Hematopoietic multipotent progenitor cell treated with erythropoietin and hydrocortisone succinate and interleukin-3 and kit ligand, for 15 days (in vitro differentiated cells): ENCODE results near the gene RP2.

ENCODE experiments used
- DNase-seq: peaks from one replicate; pipeline ENCODE4 v3.0.0-alpha.2; 2015; ENCODE audit warnings: low spot score

RP2 gene

DNA sequence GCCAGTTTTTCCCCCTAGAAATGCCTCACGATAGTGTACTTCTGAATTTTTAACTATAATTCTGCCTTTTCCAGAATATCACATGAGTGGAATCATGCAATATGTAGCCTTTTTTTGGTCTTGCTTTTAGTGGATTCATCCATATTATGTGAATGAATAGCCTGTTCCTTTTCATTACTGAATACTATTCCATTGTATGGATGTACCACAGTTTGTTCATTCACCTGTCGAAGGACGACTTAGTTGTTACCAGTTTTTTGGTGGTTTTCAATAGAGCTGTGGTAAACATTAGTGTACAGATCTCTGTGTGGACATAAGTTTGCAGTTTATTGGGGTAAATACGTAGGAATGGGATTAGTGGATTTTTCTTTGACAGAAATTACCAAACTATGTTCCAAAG is 83.4 kb downstream of the RP2 start:
- no peak for DNase-seq

DNA sequence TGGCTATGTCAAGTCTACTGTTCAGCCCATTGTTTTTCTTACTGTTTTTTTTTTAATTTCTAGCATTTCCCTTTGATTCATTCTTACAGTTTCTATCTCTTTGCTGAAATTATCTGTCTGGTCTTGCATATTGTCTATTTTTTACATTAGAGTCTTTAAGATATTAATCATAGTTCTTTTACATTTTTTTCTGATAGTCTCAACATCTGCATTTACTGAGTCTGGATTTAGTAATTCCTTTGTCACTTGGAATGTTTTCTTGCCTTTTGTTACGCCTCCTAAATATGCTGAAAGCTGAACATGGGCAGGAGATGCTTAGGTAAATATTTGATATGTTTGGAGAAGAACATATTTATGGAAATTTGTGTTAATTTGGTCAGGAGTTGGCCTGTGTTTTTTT is 85.8 kb downstream of the RP2 start:
- no peak for DNase-seq

DNA sequence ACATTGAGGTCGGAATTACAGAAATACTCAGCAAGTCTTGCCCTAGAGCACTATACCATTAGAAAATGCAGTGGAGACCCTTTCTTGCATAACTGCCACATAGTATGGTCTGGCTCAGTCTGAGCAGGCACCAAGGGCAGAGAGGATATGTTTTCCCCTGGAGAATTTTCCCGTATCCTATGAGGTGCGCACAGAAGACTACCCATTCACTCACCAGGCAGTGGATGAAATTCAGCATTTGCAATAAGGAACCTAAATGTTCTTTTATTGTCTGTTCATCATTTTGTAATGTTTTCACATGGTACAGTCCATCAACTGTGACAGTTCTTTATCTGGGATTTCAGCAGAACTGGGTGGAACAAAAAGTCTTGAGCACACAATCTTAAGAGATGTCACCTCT is 90.9 kb downstream of the RP2 start:
- no peak for DNase-seq

DNA sequence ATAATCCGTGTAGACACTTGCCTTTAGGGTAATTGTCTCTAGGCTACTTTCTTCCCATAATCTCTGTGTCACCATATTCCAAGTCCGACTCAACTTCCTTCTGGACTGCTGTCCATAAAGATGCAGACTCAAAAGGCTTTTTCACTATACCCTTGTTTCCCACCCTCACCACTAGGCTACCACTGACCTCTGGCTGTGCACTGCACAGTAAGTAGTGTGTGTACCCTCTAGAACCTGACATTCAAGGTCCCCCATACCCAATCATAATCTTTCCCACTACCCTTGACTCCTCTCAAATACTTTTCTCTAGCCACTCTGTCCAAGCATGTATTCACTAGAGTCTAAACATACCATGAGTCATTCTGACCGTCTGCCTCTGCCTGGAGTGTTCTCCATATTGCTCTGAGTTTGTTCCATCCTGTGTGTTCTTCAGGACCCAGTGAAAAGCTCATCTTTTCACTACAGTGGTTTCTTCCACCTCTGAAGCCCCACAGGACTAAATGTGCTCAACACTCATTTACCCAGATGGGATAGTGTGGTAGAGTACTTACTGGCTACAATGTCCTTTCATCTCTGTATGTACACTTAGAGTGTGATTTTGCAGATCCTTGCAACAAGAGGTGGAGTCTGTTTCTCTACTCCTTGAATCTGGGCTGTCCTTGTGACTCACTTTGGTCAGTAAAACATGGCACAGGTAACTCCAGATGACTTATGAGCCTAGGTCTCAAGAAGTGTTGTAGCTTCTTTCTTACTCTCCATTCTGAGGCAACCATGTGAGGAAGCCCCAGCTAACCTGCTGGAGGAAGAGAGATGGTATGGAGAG is 92.8 kb downstream of the RP2 start:
- DNase-seq: no peak
